DMS53 treated with DMSO at 0.1 percent for 48 hours (cell line): ENCODE results near the gene AFAP1.
"Not testable (repeated sequence)": the region's sequence is repeated elsewhere in the genome, so short reads cannot be mapped to it uniquely, and the experiment has no call there.

Source experiments
- DNase-seq: peaks from one replicate; lab custom pipeline; 2025; ENCODE audit not compliant: unreplicated experiment; lab: John Stamatoyannopoulos, UW

Gene AFAP1

GRCh38 chr4:7950301-7951092, 10.8 kb upstream of the AFAP1 start:
- DNase-seq = no peak

GRCh38 chr4:7949759-7950158, 10.1 kb upstream of the AFAP1 start:
- DNase-seq = no peak

- no peak for DNase-seq
These were observed 8.3 kb upstream of the AFAP1 start for GRCh38 chr4:7947927-7948326.

- no peak for DNase-seq
These were observed 6.2 kb upstream of the AFAP1 start for GRCh38 chr4:7945709-7946380.

- no peak for DNase-seq
These were observed 5.0 kb upstream of the AFAP1 start for GRCh38 chr4:7944599-7945220.

GRCh38 chr4:7943688-7944087, 4.0 kb upstream of the AFAP1 start:
- DNase-seq = not testable (repeated sequence)

- no peak for DNase-seq
These were observed 3.5 kb upstream of the AFAP1 start for GRCh38 chr4:7943211-7943610.

GRCh38 chr4:7941965-7942496, 2.4 kb upstream of the AFAP1 start:
- no peak for DNase-seq

- no peak for DNase-seq
These were observed 1.7 kb upstream of the AFAP1 start for GRCh38 chr4:7941111-7941964.

GRCh38 chr4:7938609-7939376, 868 bp downstream of the AFAP1 start:
- DNase-seq = no peak

GRCh38 chr4:7938266-7938608, 1.4 kb downstream of the AFAP1 start:
- no peak for DNase-seq

GRCh38 chr4:7937006-7937405, 2.7 kb downstream of the AFAP1 start:
- no peak for DNase-seq

GRCh38 chr4:7933651-7934510, 5.8 kb downstream of the AFAP1 start:
- DNase-seq = no peak

- DNase-seq = no peak
These were observed 7.4 kb downstream of the AFAP1 start for GRCh38 chr4:7932287-7932686.

GRCh38 chr4:7929118-7929951, 10.3 kb downstream of the AFAP1 start:
- DNase-seq = peak; percentile 26

GRCh38 chr4:7928711-7929110, 10.9 kb downstream of the AFAP1 start:
- no peak for DNase-seq

GRCh38 chr4:7926822-7927221, 12.8 kb downstream of the AFAP1 start:
- DNase-seq = no peak

- no peak for DNase-seq
These were observed 15.1 kb downstream of the AFAP1 start for GRCh38 chr4:7924570-7924969.

- DNase-seq = no peak
These were observed 15.5 kb downstream of the AFAP1 start for GRCh38 chr4:7924163-7924562.
